Natural killer cell (primary cell): Measurements from ENCODE around the gene TSSK3. TPM values are rescaled to one million over a fixed set of nuclear protein-coding genes. Genes with fewer than 3 reads are reported as not detected.

Source experiments
- ATAC-seq, 3 donors: fragments of 150-1000 bp in 2 of 3; fragments of 200-7000 bp in 1 of 3; cut with Tn5 transposase; 1 replicate in 1 of 3; 2 replicates in 2 of 3; pipeline ENCODE4 v1.10.0; 2021; ENCODE audit warnings: mild to moderate bottlenecking in 2 of 3, moderate library complexity in 2 of 3
- DNase-seq, 2 donors: peaks; one replicate each; pipeline versions ENCODE4 v3.0.0 to v3.0.0-alpha.2; 2013 to 2021; ENCODE audit warnings: mixed read lengths in 1 of 2
- H3K27ac ChIP-seq: one replicate; pipeline ENCODE4 v1.5.1; 2013; ENCODE audit warnings: mild to moderate bottlenecking, low read length
- H3K27me3 ChIP-seq: one replicate; pipeline ENCODE4 v1.6.1; 2013; ENCODE audit warnings: low read length; ENCODE audit not compliant: control insufficient read depth, insufficient read depth
- H3K36me3 ChIP-seq: one replicate; pipeline ENCODE4 v1.6.1; 2013; ENCODE audit warnings: low read length; ENCODE audit not compliant: control insufficient read depth, insufficient read depth
- H3K4me1 ChIP-seq: one replicate; pipeline ENCODE4 v1.6.1; 2013; ENCODE audit warnings: low read length; ENCODE audit not compliant: control insufficient read depth, insufficient read depth
- H3K4me3 ChIP-seq: one replicate; pipeline ENCODE4 v1.5.1; 2013; ENCODE audit warnings: low read length
- H3K9me3 ChIP-seq: one replicate; pipeline ENCODE4 v1.6.1; 2013; ENCODE audit warnings: low read length; ENCODE audit not compliant: control insufficient read depth, insufficient read depth
- H3K27ac Mint-ChIP-seq, 2 donors: one replicate each; pipeline ENCODE4 v1.8.0; 2022; ENCODE audit warnings: mild to moderate bottlenecking in 2 of 2, mixed read lengths in 2 of 2, moderate library complexity in 1 of 2
- H3K27me3 Mint-ChIP-seq, 2 donors: one replicate each; pipeline ENCODE4 v1.8.0; 2022; ENCODE audit warnings: low read depth in 2 of 2, mixed read lengths in 2 of 2
- H3K36me3 Mint-ChIP-seq: one replicate; pipeline ENCODE4 v1.8.0; 2022; ENCODE audit warnings: mixed read lengths
- H3K4me1 Mint-ChIP-seq, 2 donors: one replicate each; pipeline ENCODE4 v1.8.0; 2022; ENCODE audit warnings: mixed read lengths in 2 of 2
- H3K4me3 Mint-ChIP-seq: one replicate; pipeline ENCODE4 v1.8.0; 2022; ENCODE audit warnings: mild to moderate bottlenecking, moderate library complexity, mixed read lengths
- H3K9me3 Mint-ChIP-seq, 2 donors: one replicate each; pipeline ENCODE4 v1.8.0; 2022; ENCODE audit warnings: mixed read lengths in 2 of 2
- CTCF ChIP-seq: fragments of 200-600 bp; IDR thresholded peaks from one replicate; pipeline ENCODE4 v1.8.0; 2022; ENCODE audit warnings: antibody characterized with exemption
- WGBS: methylation state at CpG from one replicate; pipeline ENCODE4 v1.1.7; 2013; ENCODE audit warnings: missing lambda C conversion rate; ENCODE audit not compliant: insufficient coverage; 5-methylcytosine and 5-hydroxymethylcytosine counted together
- intact Hi-C: fragments of 100-400 bp; cut with micrococcal nuclease; formaldehyde crosslinking; loops from one replicate; pipeline ENCODE4 v1.14.2; 2022
- total RNA-seq, 4 donors: library from RNA; stranded (reverse); fragments of 120-200 nt in 1 of 4; gene quantifications; one replicate each; pipeline versions ENCODE4 v1.2.3 to v1.2.4, GENCODE V29; 2013 to 2022

Gene TSSK3
- total RNA-seq, 3 donors from 2014 or later (not counting 1 experiment from before 2014, with no cell fraction given), result 1.2 to 3.7 (median 1.4) TPM

- 28% methylated on average over 8 of the region's 8 CpGs for WGBS
- H3K36me3 Mint-ChIP-seq, result no peaks in the 10 kb centered on the region
- no peaks in the 10 kb centered on the region for H3K27me3 ChIP-seq
- H3K27ac Mint-ChIP-seq, result peak overlapping the region; percentile 19 to 87
- DNase-seq (peak; percentile 67 to 87), ATAC-seq (peak; percentile 75 to 85 (median 76))
- peaks cover 0 to 3% of the 10 kb centered on the region in 2 donors for H3K27me3 Mint-ChIP-seq
- H3K4me3 ChIP-seq, result no peak overlapping the region
- no peak for TF ChIP-seq CTCF
- H3K4me1 ChIP-seq, result peaks cover 48% of the 10 kb centered on the region
- H3K36me3 ChIP-seq, result peaks cover 19% of the 10 kb centered on the region
- H3K9me3 Mint-ChIP-seq, result no peaks in the 10 kb centered on the region
- H3K27ac ChIP-seq, result no peak overlapping the region
- peak overlapping the region; percentile 69 for H3K4me3 Mint-ChIP-seq
- peaks cover 19 to 47% of the 10 kb centered on the region in 2 donors for H3K4me1 Mint-ChIP-seq
- intact Hi-C loops, result loop anchor here (1.0 to 5.0 kb wide), 2 partner anchors 14 to 115 kb away; partner anchors contain the start of genes EIF3I and TMEM234
- no peaks in the 10 kb centered on the region for H3K9me3 ChIP-seq
Measured at GRCh38 chr1:32336963-32337675, 25.2 kb upstream of the TSSK3 start.

GRCh38 chr1:32337855-32338636 is 24.3 kb upstream of the TSSK3 start:
- H3K4me3 ChIP-seq, result no peak overlapping the region
- no peak for TF ChIP-seq CTCF
- H3K27ac ChIP-seq, result peak overlapping the region; percentile 51
- peaks cover 10% of the 10 kb centered on the region for H3K36me3 ChIP-seq
- H3K36me3 Mint-ChIP-seq, result no peaks in the 10 kb centered on the region
- ATAC-seq, result peak; percentile 34 to 57 (median 45)
- peaks cover 24 to 52% of the 10 kb centered on the region in 2 donors for H3K4me1 Mint-ChIP-seq
- H3K27me3 ChIP-seq, result no peaks in the 10 kb centered on the region
- peak; percentile 41 to 59 for DNase-seq
- WGBS, result 54% methylated on average over 16 of the region's 16 CpGs
- no peaks in the 10 kb centered on the region for H3K9me3 Mint-ChIP-seq
- intact Hi-C loops, result loop anchor here (1.0 to 5.0 kb wide), 2 partner anchors 13 to 116 kb away; partner anchors contain the start of genes EIF3I and TMEM234
- peaks cover 52% of the 10 kb centered on the region for H3K4me1 ChIP-seq
- H3K4me3 Mint-ChIP-seq, result peak overlapping the region; percentile 26
- peaks cover 0 to 3% of the 10 kb centered on the region in 2 donors for H3K27me3 Mint-ChIP-seq
- peak overlapping the region; percentile 19 to 87 for H3K27ac Mint-ChIP-seq
- H3K9me3 ChIP-seq, result no peaks in the 10 kb centered on the region

- DNase-seq (no peak), ATAC-seq (no peak)
- Histone ChIP-seq H3K4me3 (no peak overlapping the region), H3K4me1 (peaks cover 52% of the 10 kb centered on the region), H3K9me3 (no peaks in the 10 kb centered on the region), H3K27me3 (no peaks in the 10 kb centered on the region), H3K27ac (no peak overlapping the region), H3K36me3 (peaks cover 4% of the 10 kb centered on the region)
- peak overlapping the region; percentile 26 for H3K4me3 Mint-ChIP-seq
- intact Hi-C loops, result loop anchor here (5.0 kb wide), 1 partner anchor 116 kb away; the partner anchor contains the start of genes EIF3I and TMEM234
- H3K9me3 Mint-ChIP-seq, result no peaks in the 10 kb centered on the region
- peaks cover 0 to 3% of the 10 kb centered on the region in 2 donors for H3K27me3 Mint-ChIP-seq
- WGBS, result 94% methylated on average over 14 of the region's 14 CpGs
- no peak for TF ChIP-seq CTCF
- peaks cover 24 to 49% of the 10 kb centered on the region in 2 donors for H3K4me1 Mint-ChIP-seq
- no peaks in the 10 kb centered on the region for H3K36me3 Mint-ChIP-seq
- H3K27ac Mint-ChIP-seq, result peak overlapping the region in 1 of 2 donors; percentile 87
Measured at GRCh38 chr1:32338637-32339145, 23.6 kb upstream of the TSSK3 start.
